HEK293T (cell line): ENCODE measurements around the gene AP3M1.
"Not testable (repeated sequence)": the region's sequence is repeated elsewhere in the genome, so short reads cannot be mapped to it uniquely, and the experiment has no call there.

Source experiments
- CTCF ChIA-PET: fragments of 350-600 bp; formaldehyde crosslinking; extraction: SDS; loops from one replicate; lab custom pipeline; 2021; ENCODE audit warnings: antibody characterized with exemption, inconsistent platforms; lab: Yijun Ruan, JAX
- POLR2A ChIA-PET: fragments of 350-600 bp; formaldehyde crosslinking; extraction: SDS; loops from one replicate; lab custom pipeline; 2020; ENCODE audit warnings: antibody characterized with exemption, inconsistent platforms; lab: Yijun Ruan, JAX
- DNase-seq: peaks from one replicate; pipeline ENCODE4 v3.0.0; 2012; ENCODE audit warnings: mixed read lengths; ENCODE audit errors: extremely low spot score
- ARNT ChIP-seq: fragments of 450-650 bp; IDR thresholded peaks from 2 replicates; pipeline ENCODE4 v1.6.1; 2017; ENCODE audit warnings: mild to moderate bottlenecking
- BHLHE40 ChIP-seq: fragments of 450-650 bp; IDR thresholded peaks from 2 replicates; pipeline ENCODE4 v1.6.1; 2016; ENCODE audit warnings: mild to moderate bottlenecking, moderate library complexity, borderline replicate concordance
- CTBP1 ChIP-seq: fragments of 450-650 bp; IDR thresholded peaks from 2 replicates; pipeline ENCODE4 v1.6.1; 2016; ENCODE audit warnings: borderline replicate concordance
- ELF4 ChIP-seq: fragments of 450-650 bp; IDR thresholded peaks from 2 replicates; pipeline ENCODE4 v1.6.1; 2017; ENCODE audit warnings: antibody characterized with exemption
- FOXA1 ChIP-seq: fragments of 450-650 bp; IDR thresholded peaks from 2 replicates; pipeline ENCODE4 v1.6.1; 2016; ENCODE audit warnings: mild to moderate bottlenecking
- FOXK2 ChIP-seq: fragments of 450-650 bp; IDR thresholded peaks from 2 replicates; pipeline ENCODE4 v1.6.1; 2016; ENCODE audit warnings: mild to moderate bottlenecking
- FOXM1 ChIP-seq: fragments of 450-650 bp; IDR thresholded peaks from 2 replicates; pipeline ENCODE4 v1.6.1; 2017; ENCODE audit warnings: mild to moderate bottlenecking, borderline replicate concordance
- HDGF ChIP-seq: fragments of 450-650 bp; IDR thresholded peaks from 2 replicates; pipeline ENCODE4 v1.6.1; 2017; ENCODE audit warnings: antibody characterized with exemption, borderline replicate concordance
- L3MBTL2 ChIP-seq: fragments of 450-650 bp; conservative IDR thresholded peaks from 2 replicates; pipeline ENCODE4 v1.6.1; 2016; ENCODE audit warnings: mild to moderate bottlenecking
- LEF1 ChIP-seq: fragments of 450-650 bp; IDR thresholded peaks from 2 replicates; pipeline ENCODE4 v1.6.1; 2017; ENCODE audit warnings: mild to moderate bottlenecking, borderline replicate concordance
- NFRKB ChIP-seq: fragments of 450-650 bp; IDR thresholded peaks from 2 replicates; pipeline ENCODE4 v1.6.1; 2016; ENCODE audit warnings: mild to moderate bottlenecking, moderate library complexity
- SP1 ChIP-seq: fragments of 450-650 bp; IDR thresholded peaks from 2 replicates; pipeline ENCODE4 v1.6.1; 2017
- SUZ12 ChIP-seq: fragments of 450-650 bp; IDR thresholded peaks from 2 replicates; pipeline ENCODE4 v1.6.1; 2016; ENCODE audit warnings: mild to moderate bottlenecking
- TARDBP ChIP-seq: fragments of 450-650 bp; IDR thresholded peaks from 2 replicates; pipeline ENCODE4 v1.6.1; 2016
- TF ChIP-seq, protein P1 (sequence below): fragments of 450-650 bp; IDR thresholded peaks from 2 replicates; pipeline ENCODE4 v1.6.1; 2016

AP3M1 gene, protein sequence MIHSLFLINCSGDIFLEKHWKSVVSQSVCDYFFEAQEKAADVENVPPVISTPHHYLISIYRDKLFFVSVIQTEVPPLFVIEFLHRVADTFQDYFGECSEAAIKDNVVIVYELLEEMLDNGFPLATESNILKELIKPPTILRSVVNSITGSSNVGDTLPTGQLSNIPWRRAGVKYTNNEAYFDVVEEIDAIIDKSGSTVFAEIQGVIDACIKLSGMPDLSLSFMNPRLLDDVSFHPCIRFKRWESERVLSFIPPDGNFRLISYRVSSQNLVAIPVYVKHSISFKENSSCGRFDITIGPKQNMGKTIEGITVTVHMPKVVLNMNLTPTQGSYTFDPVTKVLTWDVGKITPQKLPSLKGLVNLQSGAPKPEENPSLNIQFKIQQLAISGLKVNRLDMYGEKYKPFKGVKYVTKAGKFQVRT

DNA sequence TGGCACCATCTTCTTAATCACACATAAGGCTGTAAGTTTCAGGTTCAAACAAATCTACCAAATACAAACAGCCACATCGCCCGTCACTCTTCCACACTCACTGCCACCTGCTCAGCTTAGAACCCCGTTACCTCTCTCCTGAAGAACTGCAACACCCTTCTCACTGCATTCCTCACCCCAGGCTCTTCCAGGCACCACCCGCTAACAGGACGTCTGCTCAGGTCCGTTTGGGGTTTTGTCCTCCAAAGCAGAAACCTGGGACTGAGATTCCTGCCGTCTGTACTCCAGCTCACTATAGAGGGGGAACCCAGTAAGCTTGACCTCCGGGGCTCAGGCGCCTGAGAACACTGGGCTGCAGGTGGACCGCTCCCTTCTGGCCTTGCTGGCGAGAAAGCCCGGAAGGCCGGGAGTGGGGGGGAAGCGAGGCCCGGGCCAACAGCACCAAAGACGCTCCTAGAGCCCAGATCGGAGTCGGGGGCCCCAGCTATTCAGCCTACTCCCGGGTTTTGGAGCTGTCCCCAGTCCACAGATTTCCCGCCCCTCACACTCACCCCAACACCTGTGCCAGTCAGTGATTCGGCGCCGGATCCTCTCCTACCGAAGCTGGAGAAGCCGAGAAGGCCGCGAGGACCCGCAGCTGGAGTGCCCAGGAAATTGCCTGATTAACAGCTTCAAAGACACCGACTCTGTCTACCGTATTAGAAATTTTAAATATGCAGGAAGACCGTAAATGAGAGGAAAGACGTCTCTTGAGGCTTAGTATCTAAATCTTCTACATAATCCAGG, at the start of gene AP3M1:
AP3M1 (minus strand) TSS at position 625 of the 786 bp plus-strand sequence. CDS start 12,449 bp downstream, outside the sequence.
- peak; percentile 71 for DNase-seq
- ChIA-PET POLR2A (interaction anchor here (0.6 to 1.5 kb wide), 6 partner anchors 22 to 150 kb away, joined by 3 to 5 read pairs (median 4); no protein-coding TSS in a partner anchor), CTCF (interaction anchor here (1.6 kb wide), 1 partner anchor 88 kb away, joined by 5 read pairs; no protein-coding TSS in a partner anchor)
- TF ChIP-seq L3MBTL2 (peak; percentile 47; the same call in 1 of the 2 replicates), ARNT (no peak)

DNA sequence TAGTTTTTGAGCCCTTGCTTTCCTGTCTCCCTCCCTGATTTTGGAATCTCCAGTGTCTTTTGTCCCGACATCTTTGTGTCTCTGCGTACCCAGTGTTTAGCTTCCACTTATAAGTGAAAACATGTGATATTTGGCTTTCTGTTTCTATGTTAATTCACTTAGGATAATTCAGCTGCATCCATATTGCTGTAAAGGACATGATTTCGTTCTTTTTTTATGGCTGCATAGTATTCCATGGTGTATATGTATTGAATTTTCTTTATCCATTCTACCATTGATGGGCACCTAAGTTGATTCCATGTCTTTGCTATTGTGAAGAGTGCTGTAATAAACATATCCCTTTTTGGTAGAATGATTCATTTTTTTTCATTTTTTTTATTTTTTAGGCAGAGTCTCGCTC, 48.7 kb upstream of the AP3M1 start:
- no peak for DNase-seq
- CTCF ChIA-PET = interaction anchor here (1.0 kb wide), 1 partner anchor 8 kb away, joined by 4 read pairs; no protein-coding TSS in a partner anchor
- POLR2A ChIA-PET = no interaction called here
- no peak for TF ChIP-seq ARNT
- no peak for TF ChIP-seq L3MBTL2
- TF ChIP-seq FOXA1 = no peak

DNA sequence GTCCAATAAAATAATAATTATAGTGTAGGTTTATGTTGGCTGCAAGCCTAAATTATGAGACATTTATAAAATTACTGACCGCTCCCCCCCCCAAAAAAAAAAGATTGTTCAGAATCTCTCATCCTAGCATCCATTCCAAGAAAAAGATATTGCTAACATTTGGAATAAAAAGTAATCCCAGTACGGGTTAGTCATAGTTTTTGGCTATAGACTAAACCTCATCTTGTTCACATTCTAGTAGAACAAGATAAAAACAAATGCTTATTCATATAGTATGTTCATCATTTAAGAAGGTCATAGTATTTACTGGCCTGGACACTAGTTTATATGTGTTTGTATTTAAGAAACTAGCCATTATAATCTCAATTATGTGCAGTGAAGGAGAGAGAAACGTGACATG, 44.4 kb upstream of the AP3M1 start:
- POLR2A ChIA-PET = no interaction called here
- no peak for DNase-seq
- CTCF ChIA-PET = no interaction called here
- no peak for TF ChIP-seq HDGF

DNA sequence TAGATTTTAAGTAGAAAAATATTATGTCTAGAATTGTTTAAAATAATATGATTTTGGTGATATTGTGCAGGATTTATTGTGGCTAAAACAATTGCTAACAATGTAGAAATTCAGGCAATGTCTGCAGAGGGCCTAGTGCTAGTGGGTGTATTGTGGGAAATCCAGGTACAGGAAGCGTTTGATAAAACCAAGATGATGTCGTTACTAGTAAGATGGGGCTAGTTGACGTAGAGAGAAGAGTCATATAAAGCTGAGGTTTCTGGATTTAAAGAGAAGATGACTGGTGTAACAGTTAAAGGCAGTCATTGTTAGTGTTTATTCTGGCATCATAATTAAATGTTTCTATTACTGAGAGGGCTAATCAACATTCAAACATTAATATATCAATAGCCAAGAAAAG, 43.9 kb upstream of the AP3M1 start:
- POLR2A ChIA-PET = no interaction called here

DNA sequence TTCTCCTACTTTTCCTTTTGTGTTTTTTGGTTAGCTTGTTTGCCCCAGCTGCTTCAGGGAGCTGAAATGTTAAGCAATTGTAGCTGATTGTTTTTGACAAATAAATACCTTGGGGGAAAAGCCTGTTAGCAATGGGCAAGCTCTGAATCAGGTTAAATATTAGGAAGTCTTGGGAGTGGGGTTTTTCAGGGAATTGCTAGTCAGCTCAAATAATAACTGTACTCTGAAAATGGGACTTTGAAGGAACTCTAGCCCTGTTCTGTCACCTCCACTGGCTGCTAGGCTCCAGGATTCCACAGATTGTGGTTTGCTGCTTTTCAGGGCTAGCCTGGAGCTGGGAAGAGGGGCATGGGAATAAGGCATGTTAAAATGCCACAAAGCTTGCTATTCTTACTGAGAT, 39.9 kb upstream of the AP3M1 start:
- DNase-seq = no peak
- ChIA-PET CTCF (no interaction called here), POLR2A (interaction anchor here (1.0 to 2.4 kb wide), 2 partner anchors 14 to 447 kb away, joined by 3 to 13 read pairs; partner anchors contain the start of gene SEC24C)
- TF ChIP-seq FOXA1 (no peak), FOXK2 (no peak), SP1 (no peak), FOXM1 (no peak), CTBP1 (no peak), L3MBTL2 (no peak), SUZ12 (no peak), TARDBP (no peak), BHLHE40 (no peak), ARNT (no peak), NFRKB (no peak)

More for the DNA sequence above, 43.9 kb upstream of the AP3M1 start:
- CTCF ChIA-PET = no interaction called here
- TF ChIP-seq, protein P1, sequence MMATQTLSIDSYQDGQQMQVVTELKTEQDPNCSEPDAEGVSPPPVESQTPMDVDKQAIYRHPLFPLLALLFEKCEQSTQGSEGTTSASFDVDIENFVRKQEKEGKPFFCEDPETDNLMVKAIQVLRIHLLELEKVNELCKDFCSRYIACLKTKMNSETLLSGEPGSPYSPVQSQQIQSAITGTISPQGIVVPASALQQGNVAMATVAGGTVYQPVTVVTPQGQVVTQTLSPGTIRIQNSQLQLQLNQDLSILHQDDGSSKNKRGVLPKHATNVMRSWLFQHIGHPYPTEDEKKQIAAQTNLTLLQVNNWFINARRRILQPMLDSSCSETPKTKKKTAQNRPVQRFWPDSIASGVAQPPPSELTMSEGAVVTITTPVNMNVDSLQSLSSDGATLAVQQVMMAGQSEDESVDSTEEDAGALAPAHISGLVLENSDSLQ = no peak
- no peak for TF ChIP-seq FOXK2
- no peak for TF ChIP-seq ELF4
- TF ChIP-seq NFRKB = no peak
- TF ChIP-seq HDGF = no peak
- no peak for TF ChIP-seq CTBP1
- TF ChIP-seq SP1 = no peak
- TF ChIP-seq TARDBP = no peak
- TF ChIP-seq L3MBTL2 = no peak
- TF ChIP-seq ARNT = no peak
- no peak for DNase-seq

DNA sequence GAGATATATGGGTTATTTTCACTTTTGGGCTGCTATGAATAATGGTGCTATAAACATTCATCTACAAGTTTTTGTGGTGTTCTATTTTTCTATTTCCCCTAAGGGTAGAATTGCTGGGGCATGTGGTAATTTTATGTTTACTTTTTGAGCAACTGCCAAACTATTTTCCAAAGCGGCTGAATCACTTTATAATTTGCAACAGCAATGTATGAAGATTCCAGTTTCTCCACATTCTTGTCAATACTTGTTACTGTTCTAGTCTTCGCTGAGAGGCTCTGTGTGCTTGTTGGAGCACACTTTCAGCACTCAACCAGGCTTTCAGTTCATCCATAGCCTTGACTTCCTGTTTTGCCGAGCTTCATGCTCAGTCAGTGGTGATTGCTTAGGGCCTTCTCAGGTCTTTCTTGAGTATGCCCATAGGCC, 39.4 kb upstream of the AP3M1 start:
- CTCF ChIA-PET = no interaction called here
- POLR2A ChIA-PET = interaction anchor here (1.0 to 2.4 kb wide), 2 partner anchors 13 to 446 kb away, joined by 3 to 13 read pairs; partner anchors contain the start of gene SEC24C

DNA sequence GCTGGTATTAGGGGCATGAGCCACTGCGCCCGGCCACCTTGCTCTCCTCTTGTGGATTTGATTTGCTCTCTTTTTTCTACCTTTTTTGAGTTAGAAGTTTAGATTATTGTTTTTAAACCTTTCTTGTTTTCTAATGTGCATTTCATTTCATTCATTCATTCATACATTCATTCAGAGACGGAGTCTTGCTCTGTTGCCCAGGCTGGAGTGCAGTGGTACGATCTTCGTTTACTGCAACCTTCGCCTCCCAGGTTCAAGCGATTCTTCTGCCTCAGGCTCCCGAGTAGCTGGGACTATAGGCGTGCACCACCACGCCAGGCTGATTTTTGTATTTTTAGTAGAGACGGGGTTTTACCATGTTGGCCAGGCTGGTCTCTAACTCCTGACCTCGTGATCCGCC, 38.0 kb upstream of the AP3M1 start:
- DNase-seq, CTCF ChIA-PET: not testable (repeated sequence)
- POLR2A ChIA-PET = interaction anchor here (2.4 kb wide), 1 partner anchor 12 kb away, joined by 13 read pairs; no protein-coding TSS in a partner anchor

More for the DNA sequence above, 39.4 kb upstream of the AP3M1 start:
- no peak for DNase-seq
- TF ChIP-seq TARDBP = no peak
- no peak for TF ChIP-seq FOXK2
- no peak for TF ChIP-seq FOXA1
- no peak for TF ChIP-seq CTBP1
- TF ChIP-seq BHLHE40 = no peak
- TF ChIP-seq L3MBTL2 = no peak
- no peak for TF ChIP-seq SP1
- no peak for TF ChIP-seq HDGF
- TF ChIP-seq LEF1 = no peak
- TF ChIP-seq, protein P1 = no peak
